ENCODE measurements around the gene CEP95.

GRCh38 chr17:64503341-64503740 is 3.4 kb upstream of the CEP95 start:
- TF ChIP-seq EZH2 (IDR thresholded peaks at IDR 0.05; ENCODE audit: low read depth) = no peak
- no peak for TF ChIP-seq CTCF (conservative IDR thresholded peaks at IDR 0.05)

Measured in PC-9 (cell line).